HG03457 (cell line): ENCODE data around the gene TEAD1.
"Not testable (repeated sequence)": the region's sequence is repeated elsewhere in the genome, so short reads cannot be mapped to it uniquely, and the experiment has no call there.

ENCODE experiments used
- ATAC-seq: cut with Tn5 transposase; IDR thresholded peaks from one replicate; pipeline ENCODE4 v1.9.1; 2021; ENCODE audit warnings: moderate number of reproducible peaks; ENCODE audit not compliant: unreplicated experiment

TEAD1 gene

GRCh38 chr11:12856338-12856737 lies 182.1 kb downstream of the TEAD1 start:
- no peak for ATAC-seq

- ATAC-seq, result no peak
These were observed 183.4 kb downstream of the TEAD1 start for GRCh38 chr11:12857572-12857971.

GRCh38 chr11:12859872-12860657 lies 185.8 kb downstream of the TEAD1 start:
- no peak for ATAC-seq

- ATAC-seq, result no peak
These were observed 186.6 kb downstream of the TEAD1 start for GRCh38 chr11:12860827-12861226.

- no peak for ATAC-seq
These were observed 188.7 kb downstream of the TEAD1 start for GRCh38 chr11:12862696-12863469.

GRCh38 chr11:12863605-12864121 lies 189.4 kb downstream of the TEAD1 start:
- no peak for ATAC-seq

GRCh38 chr11:12864316-12865156 lies 190.3 kb downstream of the TEAD1 start:
- ATAC-seq, result no peak

- no peak for ATAC-seq
These were observed 191.8 kb downstream of the TEAD1 start for GRCh38 chr11:12865863-12866595.

- no peak for ATAC-seq
These were observed 193.3 kb downstream of the TEAD1 start for GRCh38 chr11:12867531-12867930.

GRCh38 chr11:12868315-12869073 lies 194.3 kb downstream of the TEAD1 start:
- ATAC-seq, result no peak

GRCh38 chr11:12871241-12871640 lies 197.0 kb downstream of the TEAD1 start:
- ATAC-seq, result no peak

- ATAC-seq, result no peak
These were observed 197.6 kb downstream of the TEAD1 start for GRCh38 chr11:12871788-12872321.

- ATAC-seq, result no peak
These were observed 202.1 kb downstream of the TEAD1 start for GRCh38 chr11:12876340-12876739.

GRCh38 chr11:12876988-12877387 lies 202.8 kb downstream of the TEAD1 start:
- ATAC-seq, result no peak

GRCh38 chr11:12877508-12877907 lies 203.3 kb downstream of the TEAD1 start:
- ATAC-seq, result not testable (repeated sequence)

- no peak for ATAC-seq
These were observed 206.1 kb downstream of the TEAD1 start for GRCh38 chr11:12880327-12880726.

GRCh38 chr11:12882670-12883069 lies 208.4 kb downstream of the TEAD1 start:
- ATAC-seq, result no peak

- no peak for ATAC-seq
These were observed 210.6 kb downstream of the TEAD1 start for GRCh38 chr11:12884751-12885318.

GRCh38 chr11:12885717-12886239 lies 211.6 kb downstream of the TEAD1 start:
- ATAC-seq, result no peak
